Lung microvascular endothelial cell (primary cell): ENCODE results near the gene MFSD6. TPM values are rescaled to one million over a fixed set of nuclear protein-coding genes. Genes with fewer than 3 reads are reported as not detected.
"Not testable (repeated sequence)": the region's sequence is repeated elsewhere in the genome, so short reads cannot be mapped to it uniquely, and the experiment has no call there.

Experiments
- DNase-seq, 2 donors: peaks; one replicate each; pipeline versions ENCODE4 v3.0.0 to v3.0.0-alpha.2; 2010; ENCODE audit warnings: low read depth in 2 of 2
- total RNA-seq: library from RNA; depleted of rRNA; stranded (reverse); fragments of >200 nt; gene quantifications from 2 replicates; pipeline ENCODE4 v1.2.1, GENCODE V29; 2014

MFSD6 gene
- total RNA-seq, 1 donor from 2014 or later, result 3.0 TPM

DNA sequence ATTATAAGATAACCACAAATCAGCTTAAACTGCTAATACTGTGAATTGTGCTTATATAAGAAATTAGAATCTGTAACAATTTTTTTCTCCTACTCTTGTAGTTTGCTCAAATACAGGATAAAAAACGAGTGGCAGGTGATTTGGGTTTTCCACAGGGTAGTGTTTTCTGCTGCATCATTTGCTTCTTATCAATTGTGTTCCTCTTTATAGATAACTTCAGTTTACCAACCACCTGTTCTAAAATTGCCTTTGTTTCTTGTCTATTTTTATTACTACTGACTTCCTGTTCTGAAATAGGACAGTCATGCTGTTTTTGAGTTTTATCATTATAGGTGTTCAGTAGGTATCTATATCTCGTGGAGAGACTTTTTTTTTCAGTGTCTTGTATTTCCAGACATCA is 56.9 kb downstream of the MFSD6 start:
- DNase-seq, result no peak

DNA sequence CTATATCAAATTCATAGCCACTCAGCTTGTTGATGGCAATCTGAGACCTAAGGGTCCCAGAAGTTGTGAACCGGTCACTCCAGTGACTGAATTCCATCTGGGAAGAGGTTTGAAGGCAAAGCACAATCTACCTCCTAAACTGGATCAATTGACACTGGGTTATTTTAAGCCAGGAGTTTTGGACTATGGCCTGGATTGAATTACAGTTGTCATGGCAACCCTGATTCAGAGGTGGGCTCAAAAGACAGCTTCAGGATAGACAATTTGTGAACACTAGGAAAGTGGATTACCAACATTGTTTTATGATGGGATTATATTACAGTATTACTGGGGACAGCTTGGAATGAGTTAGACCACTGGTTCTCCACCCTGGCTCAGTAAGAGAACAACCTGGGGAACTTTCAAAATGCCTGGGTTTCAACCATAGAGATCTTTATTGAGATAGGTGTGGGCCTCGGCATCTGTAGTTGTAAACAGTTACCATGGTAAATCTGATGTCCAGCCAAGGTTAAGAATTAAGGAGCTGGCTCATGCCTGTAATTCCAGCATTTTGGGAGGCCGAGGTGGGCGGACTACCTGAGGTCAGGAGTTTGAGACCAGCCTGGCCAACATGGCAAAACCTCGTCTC is 58.8 kb downstream of the MFSD6 start:
- no peak for DNase-seq

DNA sequence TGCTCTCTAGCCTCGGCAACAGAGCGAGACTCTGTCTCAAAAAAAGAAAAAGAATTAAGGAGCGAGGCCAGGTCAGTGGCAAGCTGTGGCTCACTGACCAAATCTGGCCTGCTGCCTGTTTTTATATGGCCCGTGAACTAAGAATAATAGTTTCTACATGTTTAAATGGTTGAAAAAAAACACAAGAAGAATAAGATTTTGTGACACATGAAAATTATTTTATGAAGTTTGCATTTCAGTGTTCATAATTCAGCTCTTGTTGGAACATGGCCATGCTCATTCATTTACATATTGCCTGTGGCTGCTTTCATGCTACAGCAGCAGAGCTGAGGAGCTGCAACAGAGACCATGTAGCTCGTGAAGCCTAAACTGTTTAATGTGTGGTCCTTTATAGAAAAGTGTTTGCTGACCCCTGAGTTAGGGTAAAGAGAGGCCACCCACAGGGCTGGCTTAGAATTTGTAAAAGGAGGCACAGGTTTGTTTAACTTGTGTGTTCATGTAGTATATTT is 59.5 kb downstream of the MFSD6 start:
- peak; percentile 10 for DNase-seq

DNA sequence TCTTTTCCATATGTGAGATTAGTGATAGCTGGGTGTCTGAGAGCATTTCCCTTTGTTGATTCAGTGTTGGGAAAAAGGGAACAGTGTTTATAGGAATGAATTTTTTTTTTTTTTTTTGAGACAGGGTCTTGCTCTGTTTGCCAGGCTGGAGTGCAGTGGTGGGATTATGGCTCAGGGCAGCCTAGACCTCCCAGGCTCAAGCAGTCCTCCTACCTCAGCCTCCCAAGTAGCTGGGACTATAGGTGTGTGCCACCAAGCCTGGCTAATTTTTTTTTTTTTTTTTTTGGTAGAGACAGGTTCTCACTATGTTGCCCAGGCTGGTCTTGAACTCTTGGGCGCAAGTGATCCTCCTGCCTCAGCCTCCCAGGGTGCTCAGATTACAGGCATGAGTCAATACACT is 60.2 kb downstream of the MFSD6 start:
- DNase-seq, result peak in 1 of 2 donors; percentile 7

DNA sequence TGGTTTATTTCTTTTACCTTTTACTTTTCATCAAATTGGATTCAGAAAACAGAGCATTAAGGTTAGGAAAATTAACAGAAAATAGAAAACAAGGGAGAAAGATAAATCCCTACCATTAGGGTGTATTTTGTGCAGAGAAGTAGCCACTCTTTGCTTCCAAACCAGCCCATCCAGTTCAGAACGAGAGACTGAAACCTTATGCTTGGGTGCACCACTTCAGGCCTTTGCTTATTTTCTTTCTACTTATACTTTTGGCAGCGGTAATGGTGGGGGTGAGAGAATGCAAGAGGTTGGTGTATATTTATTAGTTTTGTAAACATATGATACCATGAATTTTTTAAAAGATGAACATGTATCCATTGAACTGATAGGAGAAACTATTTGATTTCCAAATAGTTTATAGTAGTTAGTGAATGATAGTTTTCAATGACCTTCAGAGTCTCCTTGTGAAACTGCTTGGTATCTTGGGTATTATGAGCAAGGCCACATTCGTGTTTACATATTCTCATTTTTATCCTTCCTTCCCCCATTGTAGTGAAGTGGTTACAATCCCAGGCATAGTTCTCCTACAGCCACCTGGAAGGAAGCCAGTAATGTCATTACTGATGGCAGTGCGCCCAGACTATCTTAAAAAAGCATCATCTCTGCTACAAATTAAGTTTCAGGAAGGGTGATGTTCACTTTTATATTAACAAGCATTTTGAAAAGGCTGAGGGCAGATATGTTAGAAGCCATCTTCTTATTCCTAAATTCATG is 60.8 kb downstream of the MFSD6 start:
- DNase-seq, result peak; percentile 96 to 97

DNA sequence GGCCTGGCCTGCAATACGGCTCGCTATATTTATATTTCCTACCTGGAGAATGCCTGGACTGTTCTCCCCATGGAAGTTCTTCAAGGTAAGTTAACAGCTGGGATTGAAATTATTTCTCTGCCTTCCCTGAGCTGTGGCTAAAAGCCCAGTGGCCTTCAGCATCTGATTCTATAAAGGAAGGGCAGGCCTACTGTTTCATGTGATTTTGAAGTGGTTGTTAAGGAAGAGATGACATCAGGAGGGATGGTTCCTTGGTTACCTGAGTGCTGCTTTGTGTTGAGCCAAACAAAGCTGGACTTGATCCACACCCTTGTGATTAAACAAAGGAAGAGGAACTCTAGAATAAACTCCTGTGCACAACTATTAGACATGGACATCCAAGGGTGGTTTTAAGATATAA is 61.6 kb downstream of the MFSD6 start:
- peak; percentile 98 to 99 for DNase-seq

DNA sequence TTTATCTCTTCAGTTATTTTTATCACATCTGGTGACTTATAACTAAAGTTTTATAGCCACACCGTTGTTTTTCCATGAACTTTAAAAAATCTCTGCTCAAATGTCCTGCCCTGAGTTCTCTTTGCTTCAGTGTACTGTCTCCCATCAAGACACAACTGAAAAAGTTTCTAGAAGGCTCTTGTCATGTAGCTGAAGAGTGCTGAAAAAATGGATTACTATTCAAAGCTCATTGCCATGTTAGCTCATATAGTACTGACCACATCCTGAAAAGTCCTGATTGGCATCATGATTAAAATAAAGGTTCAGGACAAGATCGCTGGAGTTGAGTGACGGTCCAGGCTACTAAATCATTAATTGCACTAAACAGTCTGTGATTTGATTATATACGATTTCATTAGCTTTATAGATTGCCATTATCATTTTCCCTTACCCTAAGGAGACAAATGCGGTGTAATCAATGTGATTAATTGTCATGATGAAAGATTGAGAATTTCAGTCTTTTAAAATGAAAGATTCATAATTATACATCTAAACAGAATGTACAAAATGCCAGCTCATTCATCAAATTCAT is 62.2 kb downstream of the MFSD6 start:
- peak; percentile 53 to 60 for DNase-seq

DNA sequence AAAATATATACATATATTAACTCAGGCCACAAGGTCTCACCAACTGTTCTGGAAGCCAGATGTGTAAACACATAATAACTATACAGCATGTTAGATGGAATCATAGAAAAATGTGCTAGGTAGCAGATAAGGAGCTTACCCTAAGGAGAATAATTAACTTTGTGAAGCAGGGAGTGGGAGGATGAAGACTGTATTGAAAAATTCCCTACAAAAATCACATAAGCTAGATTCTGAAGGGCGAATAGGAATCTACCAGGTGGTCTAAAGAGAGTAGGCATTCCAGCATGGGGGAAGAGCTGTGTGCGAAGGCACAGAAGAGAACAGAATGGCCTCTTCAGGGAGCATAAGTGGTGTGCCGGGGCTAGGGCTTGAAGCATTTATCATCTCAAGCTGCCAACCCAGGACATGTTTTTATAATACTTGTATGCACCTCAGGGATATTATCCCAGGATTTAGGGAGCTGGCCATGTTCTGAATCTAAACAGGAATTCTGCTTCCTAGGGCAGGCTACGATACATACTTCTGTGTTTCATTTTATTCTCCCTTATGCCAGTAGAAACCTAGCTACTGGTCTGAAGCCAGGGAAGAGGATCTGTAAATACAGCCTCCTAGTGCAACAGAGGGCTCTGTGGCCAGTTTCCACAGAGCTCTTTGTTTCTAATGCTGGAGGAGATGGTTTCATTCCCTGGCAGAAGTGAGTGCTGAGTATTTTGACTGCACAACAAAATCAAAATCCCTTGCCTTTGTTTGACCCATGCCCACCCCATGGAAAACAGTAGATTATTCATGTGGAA is 69.7 kb downstream of the MFSD6 start:
- peak in 1 of 2 donors; percentile 8 for DNase-seq

DNA sequence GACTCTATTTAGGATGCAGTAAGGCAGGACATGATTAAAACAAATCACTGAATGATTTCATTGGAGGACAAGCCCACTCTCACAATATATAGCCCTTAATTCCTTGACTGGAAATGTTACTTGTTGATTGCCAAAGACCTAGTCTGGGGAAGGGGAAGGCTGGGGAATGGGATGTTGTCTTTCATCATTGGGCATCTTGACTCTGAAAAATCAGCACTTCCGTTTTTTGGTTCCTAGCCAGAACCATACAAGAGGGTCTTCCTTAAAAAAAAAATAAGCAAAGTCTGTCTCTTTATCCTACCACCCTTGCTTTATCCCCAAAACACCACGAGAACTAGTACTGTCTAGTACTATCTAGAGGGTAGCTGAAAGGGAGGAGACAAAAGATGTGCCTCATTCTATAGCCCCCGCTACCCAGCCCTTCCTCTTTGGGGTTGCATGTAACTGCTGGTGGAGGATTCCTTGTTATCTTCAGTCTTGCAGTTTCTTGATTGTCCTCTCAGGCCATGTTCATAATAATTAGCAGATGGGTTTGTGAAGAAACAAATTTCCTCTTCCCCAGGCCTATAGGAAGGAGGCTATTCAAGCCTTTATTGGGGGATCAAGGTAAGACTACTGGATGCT is 70.5 kb downstream of the MFSD6 start:
- DNase-seq, result no peak

DNA sequence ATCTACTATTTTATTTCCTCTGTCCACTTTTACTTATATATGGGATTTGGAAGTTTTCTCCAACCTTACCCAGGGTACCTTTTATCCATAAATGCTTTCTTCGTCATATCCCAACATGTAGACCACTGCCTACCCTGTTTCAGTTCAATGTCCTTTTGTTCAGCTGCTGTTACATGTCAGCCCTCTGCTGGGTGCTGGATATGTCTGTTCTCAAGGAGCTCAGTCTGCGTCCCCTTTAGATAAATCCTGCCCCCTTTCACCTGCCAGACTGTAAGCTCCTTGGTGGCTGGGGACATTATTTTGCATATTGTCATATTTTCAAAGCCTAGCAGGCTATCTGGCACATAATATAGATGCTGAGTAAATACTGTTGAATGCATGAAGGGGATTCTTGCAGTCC is 73.2 kb downstream of the MFSD6 start:
- DNase-seq, result no peak

DNA sequence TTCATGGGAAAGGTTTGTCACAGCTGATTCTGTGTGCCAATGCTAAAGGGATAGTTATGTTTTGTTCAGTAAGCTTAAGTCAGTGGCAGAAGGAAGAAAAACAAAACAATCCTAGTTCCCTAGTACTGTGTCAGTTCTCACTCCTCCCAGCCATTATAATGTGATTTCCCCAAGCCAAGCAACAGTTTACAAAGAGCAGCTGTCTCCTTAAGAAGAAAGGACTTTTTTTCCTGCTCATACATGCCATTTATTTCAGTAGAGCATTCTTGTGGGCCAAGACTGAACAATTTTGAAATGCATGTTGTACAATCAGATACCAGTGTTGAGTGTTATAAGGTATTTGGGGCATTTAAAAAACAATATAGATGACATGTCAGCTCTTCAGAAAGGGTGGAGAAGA is 74.3 kb downstream of the MFSD6 start:
- no peak for DNase-seq

DNA sequence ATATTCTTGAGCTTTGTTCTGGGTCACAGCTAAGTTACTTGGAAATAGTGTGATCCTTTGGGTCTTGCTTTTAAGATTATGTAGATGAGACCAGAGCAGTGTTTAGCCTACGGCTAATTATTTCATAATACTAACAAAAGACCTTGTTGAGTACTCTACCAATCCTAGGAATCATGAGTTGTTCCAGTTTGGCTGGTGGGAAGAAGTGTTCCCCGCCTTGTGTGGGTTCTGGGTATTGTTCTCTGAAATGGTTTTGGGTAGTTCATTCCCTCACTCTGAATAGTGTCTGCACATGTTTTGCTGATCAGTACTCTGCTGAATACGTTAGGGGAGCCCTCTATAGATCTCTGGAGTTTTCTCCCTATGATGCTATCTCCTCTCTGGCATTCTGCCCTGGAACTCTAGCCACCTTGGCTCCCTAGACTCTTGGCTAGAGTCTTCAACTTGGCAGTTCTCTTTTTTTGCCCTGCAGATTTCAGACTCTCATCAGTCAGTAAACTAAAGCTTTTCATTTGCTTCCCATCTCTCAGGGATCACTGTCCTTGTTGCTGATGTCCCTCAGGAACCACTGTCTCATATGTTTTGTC is 78.0 kb downstream of the MFSD6 start:
- no peak for DNase-seq

DNA sequence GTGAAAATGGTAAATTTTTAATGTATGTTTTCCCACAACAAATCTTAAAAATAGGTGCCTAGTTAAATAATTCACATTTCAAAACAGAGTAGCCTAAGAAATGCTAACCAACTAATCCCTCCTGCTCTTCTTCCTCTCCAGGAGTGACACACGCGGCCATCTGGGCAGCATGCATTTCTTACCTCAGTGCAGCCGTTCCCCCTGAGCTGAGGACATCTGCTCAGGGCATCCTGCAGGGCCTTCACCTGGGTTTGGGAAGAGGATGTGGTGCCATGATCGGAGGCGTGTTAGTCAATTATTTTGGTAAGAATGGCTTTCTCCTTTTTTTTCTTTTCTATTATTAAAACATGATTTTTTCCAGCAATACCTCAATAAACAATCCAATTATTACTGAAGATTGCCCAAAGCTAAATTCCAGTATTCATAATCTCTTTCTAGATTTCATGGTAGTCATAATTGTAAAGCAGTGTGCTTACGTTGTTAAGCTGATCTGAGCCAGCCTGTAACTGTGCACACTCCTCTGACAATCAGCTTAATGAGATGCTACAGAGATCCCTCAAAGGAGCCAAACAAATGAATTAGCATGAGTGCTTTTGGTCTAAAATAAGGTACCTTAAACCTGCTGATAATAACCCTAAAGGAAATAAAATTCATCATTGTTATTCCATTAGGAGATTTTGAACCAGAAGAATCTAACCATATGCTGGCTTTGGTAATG is 80.5 kb downstream of the MFSD6 start:
- DNase-seq, result no peak

DNA sequence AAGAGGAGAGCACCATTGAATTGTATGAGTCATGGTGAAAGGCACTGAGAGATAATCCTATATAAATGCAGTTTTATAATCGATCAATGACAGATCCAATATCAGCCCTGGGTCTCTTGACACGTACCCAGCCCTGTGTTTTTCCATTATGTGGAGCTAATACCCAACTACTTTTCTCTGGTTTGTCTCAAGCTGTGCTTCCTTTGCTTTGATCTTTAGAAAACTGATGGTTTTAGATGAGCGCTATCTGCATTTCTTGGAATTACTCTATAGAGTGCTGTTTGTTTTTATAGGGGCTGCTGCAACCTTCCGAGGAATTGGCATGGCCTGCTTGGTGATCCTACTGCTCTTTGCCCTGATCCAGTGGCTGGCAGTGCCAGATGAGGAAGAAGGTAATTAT is 81.3 kb downstream of the MFSD6 start:
- no peak for DNase-seq

DNA sequence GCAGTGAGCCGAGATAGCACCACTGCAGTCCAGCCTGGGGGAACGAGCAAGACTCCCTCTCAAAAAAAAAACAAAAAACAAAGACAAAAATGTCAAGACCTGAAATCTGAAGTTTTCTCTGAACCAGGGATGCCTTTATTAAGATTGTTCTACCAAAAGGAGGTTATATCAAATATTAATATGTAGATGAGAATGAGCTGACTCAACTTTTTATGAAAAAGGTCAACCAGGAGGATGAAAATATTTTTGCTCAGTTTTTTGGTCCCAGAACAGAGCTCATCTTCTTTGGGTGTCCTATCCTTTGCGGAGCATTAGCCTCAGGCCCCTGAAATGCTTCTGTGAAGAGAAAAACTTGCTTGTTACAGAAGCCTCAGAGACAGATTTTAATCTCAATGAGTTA is 82.3 kb downstream of the MFSD6 start:
- DNase-seq, result no peak

DNA sequence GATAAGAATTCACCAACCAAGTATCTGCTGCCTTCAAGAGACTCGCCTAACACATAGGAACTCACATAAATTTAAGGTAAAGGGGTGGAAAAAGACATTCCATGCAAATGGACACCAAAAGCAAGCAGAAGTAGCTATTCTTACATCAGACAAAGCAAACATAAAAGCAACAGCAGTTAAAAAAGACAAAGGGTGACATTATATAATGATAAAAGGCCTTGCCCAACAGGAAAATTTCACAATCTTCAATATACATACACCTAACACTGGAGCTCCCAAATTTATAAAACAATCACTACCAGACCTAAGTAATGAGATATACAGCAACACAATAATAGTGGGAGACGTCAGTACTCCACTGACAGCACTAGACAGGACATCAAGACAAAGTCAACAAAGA is 84.9 kb downstream of the MFSD6 start:
- no peak for DNase-seq

DNA sequence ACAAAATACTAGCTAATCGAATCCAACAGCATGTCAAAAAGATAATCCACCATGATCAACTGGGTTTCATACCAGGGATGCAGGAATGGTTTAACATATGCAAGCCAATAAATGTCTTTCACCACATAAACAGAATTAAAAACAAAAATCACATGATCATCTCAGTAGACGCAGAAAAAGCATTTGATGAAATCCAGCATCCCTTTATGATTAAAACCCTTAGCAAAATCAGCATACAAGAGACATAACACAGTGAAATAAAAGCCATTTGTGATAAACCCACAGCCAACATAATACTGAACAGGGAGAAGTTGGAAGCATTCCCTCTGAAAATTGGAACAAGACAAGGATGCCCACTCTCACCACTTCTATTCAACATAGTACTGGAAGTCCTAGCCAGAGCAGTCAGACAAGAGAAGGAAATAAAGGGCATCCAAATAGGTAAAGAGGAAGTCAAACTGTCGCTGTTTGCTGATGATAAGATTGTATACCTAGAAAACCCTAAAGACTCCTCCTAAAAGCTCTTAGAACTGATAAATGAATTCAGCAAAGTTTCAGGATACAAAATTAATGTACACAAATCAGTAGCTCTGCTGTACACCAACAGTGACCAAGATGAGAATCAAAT is 86.6 kb downstream of the MFSD6 start:
- not testable (repeated sequence) for DNase-seq

DNA sequence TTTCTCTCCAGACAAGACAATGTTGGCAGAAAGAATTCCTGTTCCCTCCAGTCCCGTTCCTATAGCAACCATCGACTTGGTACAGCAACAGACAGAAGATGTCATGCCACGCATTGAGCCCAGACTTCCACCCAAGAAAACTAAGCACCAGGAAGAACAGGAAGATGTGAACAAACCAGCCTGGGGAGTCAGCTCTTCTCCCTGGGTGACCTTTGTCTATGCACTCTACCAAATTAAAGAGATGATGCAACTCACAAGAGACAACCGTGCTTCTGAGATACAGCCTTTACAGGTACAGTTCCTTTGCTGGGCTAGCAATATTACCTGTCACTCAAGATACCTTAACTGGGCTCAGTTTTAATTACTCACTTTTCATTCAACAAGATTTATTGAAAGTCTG is 89.3 kb downstream of the MFSD6 start:
- DNase-seq, result no peak

DNA sequence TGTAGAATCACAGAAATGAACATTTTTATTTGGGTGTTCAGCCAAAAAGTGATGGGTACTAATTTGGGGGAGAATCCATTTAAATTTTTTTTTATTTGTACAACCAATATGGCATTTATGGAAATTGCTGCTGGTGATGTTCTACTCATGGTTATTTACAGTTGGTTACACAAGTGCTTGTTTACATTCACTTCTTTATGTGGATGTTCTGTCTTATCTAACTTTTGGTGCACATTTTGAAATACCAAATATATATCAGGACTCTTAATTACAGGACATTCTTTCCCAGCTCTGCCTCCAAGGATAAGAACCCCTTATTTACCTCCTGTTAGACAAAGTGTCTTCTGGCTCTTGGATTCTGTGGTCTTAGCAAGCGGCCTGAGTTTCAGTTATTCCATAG is 91.1 kb downstream of the MFSD6 start:
- DNase-seq, result no peak

DNA sequence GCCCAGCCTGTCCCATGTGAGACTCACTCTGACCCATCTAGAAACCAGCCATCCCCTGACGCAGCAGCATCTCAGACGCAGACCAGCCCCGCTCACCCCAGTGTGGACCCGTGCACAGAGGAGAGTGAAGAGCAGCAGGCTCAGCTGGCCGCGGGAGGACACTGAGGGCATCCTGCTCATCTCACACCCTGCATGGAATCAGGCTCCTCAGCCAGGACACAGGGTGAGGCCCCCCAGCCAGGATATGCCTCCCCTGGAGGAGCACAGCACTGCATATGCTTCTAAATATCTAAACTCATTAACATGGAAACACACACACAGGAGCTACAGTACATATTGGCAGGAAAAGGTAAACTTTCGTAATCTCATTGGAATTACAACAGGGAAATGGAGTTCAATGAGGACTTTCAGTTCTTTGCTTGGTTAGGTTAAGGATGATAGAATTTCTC is 91.9 kb downstream of the MFSD6 start:
- DNase-seq, result peak; percentile 16 to 55
